NCI-H1417 (cell line): ENCODE results near the gene APBA2.

ENCODE experiments used
- DNase-seq, 3 experiments: peaks; one replicate each; lab custom pipeline; 2025; lab: John Stamatoyannopoulos, UW

Gene APBA2

DNA sequence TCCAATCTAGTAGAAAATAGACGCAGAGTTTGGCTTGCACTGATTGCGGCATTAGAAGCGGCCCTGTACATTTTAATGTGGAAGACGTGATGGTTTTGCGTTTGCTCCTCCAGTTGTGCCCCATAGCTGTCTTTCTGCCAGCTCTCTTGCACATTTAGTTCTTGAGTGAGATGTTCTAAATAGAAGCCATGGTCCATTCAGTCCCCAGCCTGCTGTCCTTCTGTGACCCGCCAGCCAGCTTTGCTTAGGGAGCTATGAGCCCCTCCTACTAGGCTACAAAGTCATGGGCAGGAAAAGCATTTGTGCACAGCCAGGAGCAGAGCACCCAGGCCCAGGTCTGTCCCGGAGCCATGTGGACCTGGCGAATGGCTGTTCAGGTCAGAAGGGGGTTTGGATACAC, 50.3 kb downstream of the APBA2 start:
- DNase-seq: no peak

DNA sequence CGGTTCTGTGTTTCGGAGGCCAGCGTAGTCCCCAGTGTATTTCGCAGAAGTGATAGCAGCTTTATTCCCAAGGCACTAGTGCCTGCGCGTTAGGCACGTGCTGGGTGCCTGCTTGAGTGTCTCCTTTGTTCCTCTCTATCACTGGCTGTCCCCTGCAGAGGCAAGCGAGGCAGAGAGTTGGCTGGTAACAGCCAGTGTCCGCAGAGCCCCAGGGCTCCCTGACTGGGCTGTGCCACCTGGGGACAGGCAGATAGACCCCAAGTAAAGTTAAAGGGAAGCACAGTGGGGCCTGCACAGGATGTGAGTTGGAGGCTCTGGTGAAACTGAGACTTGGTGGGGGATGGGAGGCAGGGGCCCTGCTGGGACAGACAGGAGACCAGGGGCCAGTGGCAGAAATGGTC, 50.7 kb downstream of the APBA2 start:
- no peak for DNase-seq

DNA sequence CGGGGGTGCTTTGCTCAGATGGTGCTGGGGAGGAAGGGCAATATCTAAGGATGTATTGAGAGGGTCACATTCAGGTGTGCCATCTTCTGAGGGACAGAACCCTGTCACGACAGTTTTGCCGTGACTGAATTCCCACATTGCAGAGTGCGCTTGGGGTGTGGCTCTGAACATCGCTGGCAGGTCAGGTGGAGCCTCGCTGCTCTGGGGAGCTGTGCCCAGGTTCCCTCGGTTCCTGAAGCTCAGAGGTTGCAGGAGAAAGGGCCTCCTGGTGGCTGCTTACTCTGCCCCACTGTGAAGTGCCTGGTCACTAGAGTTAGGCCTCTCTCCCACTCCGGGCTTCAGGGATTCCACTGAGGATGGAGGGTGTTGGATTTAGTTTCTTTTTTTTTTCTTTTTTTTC, 51.5 kb downstream of the APBA2 start:
- DNase-seq: no peak

- no peak for DNase-seq
Measured at GRCh38 chr15:28942046-28942445, 56.3 kb downstream of the APBA2 start.

- DNase-seq: no peak
Measured at GRCh38 chr15:28942571-28942970, 56.8 kb downstream of the APBA2 start.

DNA sequence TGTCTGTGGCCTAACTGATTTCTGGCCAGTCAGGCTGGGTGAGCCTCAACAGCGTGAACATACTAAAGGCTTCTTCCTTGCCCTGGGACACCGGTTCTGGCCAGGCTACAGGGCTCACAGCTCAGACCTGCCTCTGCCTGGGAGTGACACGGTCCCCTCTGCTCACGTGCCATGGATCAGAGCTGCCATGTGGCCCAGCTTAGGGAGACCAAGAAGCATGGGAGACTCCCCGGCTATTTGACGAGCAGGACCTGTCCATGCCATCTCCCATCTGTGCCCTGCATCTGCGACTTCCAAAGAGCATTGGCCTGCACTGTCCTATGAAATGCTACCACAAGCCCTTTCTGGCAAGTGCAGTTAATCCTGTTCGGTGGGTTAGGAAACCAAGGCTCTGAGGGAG, 57.4 kb downstream of the APBA2 start:
- DNase-seq: no peak

DNA sequence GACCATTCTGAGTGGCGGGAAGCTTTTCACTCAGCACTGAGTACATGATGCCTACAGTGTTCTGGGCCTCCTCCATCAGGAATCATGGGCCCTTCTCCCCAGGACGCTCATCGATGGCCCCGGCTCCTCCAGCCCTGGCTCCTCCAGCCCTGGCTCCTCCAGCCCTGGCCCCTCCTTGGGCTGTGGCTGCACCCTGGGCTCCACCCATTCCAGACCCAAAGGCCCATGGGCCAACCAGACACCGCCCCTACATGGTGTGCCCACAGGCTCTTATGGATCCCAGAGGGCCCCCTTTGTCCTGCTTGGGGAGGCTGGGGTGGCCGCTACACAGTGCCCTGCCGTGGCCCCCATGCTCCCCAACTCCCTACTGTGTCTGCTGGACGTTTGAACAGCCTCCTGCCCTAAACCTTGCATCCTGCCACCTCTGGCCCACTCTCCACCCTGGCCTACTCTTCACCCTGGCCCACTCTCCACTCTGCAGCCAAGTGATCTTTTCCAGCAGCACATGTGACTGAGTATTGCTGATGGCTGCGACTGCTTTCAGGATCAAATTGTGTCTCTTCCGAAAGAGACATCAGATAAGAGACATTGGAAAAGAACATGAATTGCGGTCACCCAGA, 57.9 kb downstream of the APBA2 start:
- no peak for DNase-seq

- no peak for DNase-seq
Measured at GRCh38 chr15:28944286-28944685, 58.5 kb downstream of the APBA2 start.

GRCh38 chr15:28944696-28945300, 59.0 kb downstream of the APBA2 start:
- no peak for DNase-seq

DNA sequence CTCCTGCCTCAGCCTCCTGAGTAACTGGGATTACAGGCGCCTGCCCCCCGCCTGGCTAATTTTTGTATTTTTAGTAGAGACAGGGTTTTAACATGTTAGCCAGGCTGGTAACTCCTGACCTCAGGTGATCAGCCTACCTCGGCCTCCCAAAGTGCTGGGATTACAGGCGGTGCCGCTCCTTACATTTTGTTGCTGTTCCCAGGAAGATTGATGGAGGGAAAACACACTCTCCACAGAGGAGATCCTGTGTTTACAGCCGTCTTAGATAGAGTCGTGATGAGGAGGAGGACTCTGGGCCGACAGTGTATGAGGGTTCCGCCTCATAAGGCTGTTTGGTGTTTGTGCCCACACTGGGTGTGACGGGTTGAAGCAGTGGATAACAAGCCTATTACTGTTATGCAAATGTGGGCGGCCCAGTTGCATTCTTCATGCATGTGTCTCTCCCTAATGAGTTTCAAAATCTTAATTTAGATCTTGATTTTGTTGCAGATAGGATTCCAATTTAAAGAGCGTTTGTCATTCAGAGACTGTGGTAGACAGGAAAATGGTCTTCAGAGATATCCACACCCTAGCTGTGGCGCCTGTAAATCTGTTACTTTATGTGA, 60.0 kb downstream of the APBA2 start:
- no peak for DNase-seq

- DNase-seq: no peak
Measured at GRCh38 chr15:28946803-28947202, 61.0 kb downstream of the APBA2 start.

DNA sequence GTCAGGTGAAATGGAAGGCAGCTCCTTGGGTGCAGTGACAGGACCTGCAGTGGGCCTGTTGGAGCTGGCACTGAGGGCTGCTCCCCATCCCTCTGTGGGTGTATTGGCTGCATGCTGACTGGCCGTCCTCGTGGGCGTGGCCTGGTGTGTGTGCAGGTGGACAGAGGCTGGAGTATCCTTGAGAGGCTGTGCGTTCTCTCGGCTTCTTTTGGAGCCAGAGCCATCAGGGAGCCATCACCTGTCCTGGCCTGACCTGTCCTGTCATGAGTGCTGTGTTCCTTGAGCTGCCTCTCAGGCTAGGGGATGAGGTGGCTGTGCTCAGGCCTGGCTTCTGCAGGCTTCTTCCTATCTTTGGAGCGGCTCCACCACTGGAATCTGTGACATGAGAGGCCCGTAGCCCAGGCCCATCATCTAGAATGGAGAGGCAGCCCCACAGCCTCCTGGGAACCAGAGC, 61.5 kb downstream of the APBA2 start:
- DNase-seq: no peak

- DNase-seq: no peak
Measured at GRCh38 chr15:28948036-28948435, 62.3 kb downstream of the APBA2 start.

GRCh38 chr15:28950916-28951315, 65.1 kb downstream of the APBA2 start:
- no peak for DNase-seq

DNA sequence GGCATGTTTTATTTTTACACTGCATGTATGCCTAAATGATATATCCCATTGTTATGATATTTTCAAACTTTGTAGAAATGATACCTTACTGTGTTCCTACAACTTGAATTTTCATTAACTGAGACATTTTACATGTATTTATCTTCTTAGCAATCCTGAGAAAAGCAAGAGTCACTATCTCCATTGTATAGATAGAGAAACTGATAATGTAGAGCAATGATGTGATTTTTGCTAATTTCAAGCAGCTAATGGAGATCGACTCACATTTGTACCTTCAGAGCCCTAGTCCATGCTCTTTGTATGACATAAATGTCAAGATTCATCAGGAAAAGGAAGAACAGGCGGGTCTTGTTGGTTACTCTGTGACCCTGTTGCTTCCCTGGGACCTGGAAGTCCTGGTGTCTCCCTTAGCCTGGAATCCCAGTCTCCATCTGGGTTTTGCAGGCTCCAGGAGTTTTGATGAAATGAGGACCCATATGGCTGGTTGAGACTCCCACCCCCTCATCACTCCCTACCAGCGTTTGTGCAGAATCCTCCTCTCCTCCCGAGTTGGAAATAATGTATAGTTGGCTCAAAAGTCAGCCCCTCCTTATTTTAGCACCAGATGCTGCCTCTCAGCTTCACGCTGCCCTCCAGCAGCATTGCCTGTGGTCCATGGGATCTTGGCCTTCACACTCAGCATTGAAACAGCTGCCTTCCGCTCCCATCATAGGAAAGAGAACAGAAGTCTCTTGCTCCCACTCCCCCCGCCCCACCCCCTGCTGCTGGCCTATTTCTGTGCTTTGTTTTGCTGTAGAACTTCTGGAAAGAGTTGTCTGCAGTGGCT, 67.1 kb downstream of the APBA2 start:
- DNase-seq: no peak

GRCh38 chr15:28953573-28954195, 67.9 kb downstream of the APBA2 start:
- DNase-seq: no peak

DNA sequence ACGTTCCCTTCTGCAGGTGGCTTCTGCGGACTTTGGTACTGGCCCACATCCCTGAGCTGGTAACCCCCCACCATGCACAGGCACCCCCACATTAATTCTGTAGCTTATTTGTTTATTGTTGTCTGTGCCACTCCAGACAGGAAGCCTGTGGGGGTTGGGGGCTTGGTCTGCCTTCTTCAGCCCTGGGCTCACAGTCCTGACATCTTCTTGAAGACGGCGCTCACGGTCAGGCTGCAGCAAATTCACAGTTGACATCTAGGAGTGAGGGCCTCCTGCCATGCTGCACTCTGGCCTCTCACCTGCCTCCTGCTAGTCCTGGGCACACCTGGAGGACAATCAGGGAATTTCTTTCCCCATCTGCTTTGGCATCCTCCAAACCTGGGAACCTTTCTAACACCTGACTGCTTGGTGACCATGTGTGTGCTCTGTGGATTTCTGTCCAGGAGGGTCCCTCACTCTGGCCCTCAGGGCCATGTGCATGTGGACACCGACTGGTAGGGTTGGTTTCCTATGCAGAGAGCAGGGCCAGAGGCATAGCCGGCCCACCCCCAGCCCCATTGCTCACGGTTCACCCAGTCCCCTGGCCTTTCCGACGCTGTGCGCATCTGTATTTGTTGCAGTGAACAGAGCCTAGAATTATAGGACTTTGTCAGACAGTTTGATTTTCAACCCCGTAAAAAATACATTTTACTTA, 68.8 kb downstream of the APBA2 start:
- no peak for DNase-seq

GRCh38 chr15:28955160-28955992, 69.6 kb downstream of the APBA2 start:
- peak in 1 of 3 experiments; percentile 8 for DNase-seq

- no peak for DNase-seq
Measured at GRCh38 chr15:28955993-28956421, 70.2 kb downstream of the APBA2 start.

DNA sequence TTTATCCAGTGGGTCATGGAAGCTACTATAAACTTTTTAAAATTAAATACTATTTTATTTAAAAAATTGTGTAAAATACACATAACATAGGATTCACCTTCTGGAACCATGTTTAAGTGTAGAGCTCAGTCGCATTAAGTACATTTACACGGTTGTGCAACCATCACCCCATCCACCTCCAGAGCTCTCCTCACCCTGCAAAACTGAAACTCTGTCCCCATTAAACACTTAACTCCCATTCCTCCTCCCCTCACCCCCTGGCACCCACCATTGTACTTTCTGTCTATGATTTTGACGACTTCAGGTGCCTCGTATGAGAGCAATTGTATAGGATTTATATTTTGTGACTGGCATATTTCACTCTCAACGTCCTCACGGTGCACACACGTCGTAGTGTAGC, 70.7 kb downstream of the APBA2 start:
- DNase-seq: no peak
